Dendritic cell treated with granulocyte-macrophage colony-stimulating factor and Interleukin-4, amounts not matched to agents 40 ng/mL and 50 ng/mL, for 4 days (primary cell): Measurements from ENCODE around the gene ARHGAP5.

Source experiments
- H3K27ac Mint-ChIP-seq: one replicate; pipeline ENCODE4 v1.8.0; 2022; ENCODE audit warnings: mild to moderate bottlenecking, mixed read lengths
- H3K27me3 Mint-ChIP-seq: one replicate; pipeline ENCODE4 v1.8.0; 2022; ENCODE audit warnings: mild to moderate bottlenecking, mixed read lengths
- H3K36me3 Mint-ChIP-seq: one replicate; pipeline ENCODE4 v1.8.0; 2022; ENCODE audit warnings: low read depth, mixed read lengths
- H3K4me1 Mint-ChIP-seq: one replicate; pipeline ENCODE4 v1.8.0; 2022; ENCODE audit warnings: low read depth, mixed read lengths
- H3K4me3 Mint-ChIP-seq: one replicate; pipeline ENCODE4 v1.8.0; 2022; ENCODE audit warnings: mild to moderate bottlenecking, moderate library complexity, mixed read lengths
- H3K9me3 Mint-ChIP-seq: one replicate; pipeline ENCODE4 v1.8.0; 2022; ENCODE audit warnings: mixed read lengths
- intact Hi-C: fragments of 100-400 bp; cut with micrococcal nuclease; formaldehyde crosslinking; loops from one replicate; pipeline ENCODE4 v1.15.0; 2022

ARHGAP5 gene

DNA sequence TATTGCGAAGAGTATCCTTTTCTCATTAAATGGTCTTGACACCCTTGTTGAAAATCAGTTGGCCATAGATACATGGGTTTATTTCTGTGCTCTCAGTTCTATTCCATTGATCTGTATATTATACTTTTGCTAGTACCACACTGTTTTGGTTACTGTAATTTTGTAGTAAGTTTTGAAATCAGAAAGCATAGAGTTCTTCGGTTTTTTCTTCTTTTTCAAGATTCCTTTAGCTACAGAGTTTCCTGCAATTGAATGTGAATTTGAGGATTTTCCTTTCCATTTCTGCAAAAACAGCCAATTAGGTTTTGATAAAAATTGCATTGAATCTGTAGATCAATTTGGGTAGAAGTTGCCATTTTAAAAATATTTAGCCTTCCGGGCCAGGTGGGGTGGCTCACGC, 60.2 kb downstream of the ARHGAP5 start:
- intact Hi-C loops, result no loop called here
- H3K4me3 Mint-ChIP-seq, result no peak overlapping the region

DNA sequence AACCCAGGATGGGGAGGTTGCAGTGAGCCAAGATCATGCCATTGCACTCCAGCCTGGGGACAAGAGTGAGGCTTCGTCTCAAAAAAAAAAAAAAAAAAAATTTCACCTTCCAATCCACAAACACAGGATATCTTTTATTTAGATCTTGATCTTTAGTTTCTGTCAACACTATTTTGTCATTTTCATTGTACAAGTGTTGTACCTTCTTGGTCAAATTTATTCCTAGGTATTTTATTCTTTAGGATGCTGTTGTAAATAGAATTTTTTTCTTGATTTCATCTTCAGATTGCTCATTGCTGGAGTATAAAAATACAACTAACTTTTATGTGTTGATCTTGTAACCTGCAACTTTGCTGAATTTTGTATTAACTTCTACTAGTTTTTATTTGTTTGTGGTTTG, 60.8 kb downstream of the ARHGAP5 start:
- H3K4me1 Mint-ChIP-seq, result no peaks in the 10 kb centered on the region

More for the DNA sequence above, 60.2 kb downstream of the ARHGAP5 start:
- Mint-ChIP-seq H3K9me3 (no peaks in the 10 kb centered on the region), H3K36me3 (peaks cover 9% of the 10 kb centered on the region), H3K4me1 (no peaks in the 10 kb centered on the region), H3K27ac (no peak overlapping the region), H3K27me3 (no peaks in the 10 kb centered on the region)

GRCh38 chr14:32142341-32142740, 65.2 kb downstream of the ARHGAP5 start:
- intact Hi-C loops, result no loop called here
- Mint-ChIP-seq H3K4me3 (no peak overlapping the region), H3K9me3 (no peaks in the 10 kb centered on the region), H3K27me3 (no peaks in the 10 kb centered on the region), H3K4me1 (no peaks in the 10 kb centered on the region), H3K27ac (no peak overlapping the region), H3K36me3 (peaks cover 8% of the 10 kb centered on the region)

More for the DNA sequence above, 60.8 kb downstream of the ARHGAP5 start:
- H3K4me3 Mint-ChIP-seq, result no peak overlapping the region
- intact Hi-C loops, result no loop called here
- H3K27ac Mint-ChIP-seq, result no peak overlapping the region
- no peaks in the 10 kb centered on the region for H3K9me3 Mint-ChIP-seq
- peaks cover 9% of the 10 kb centered on the region for H3K36me3 Mint-ChIP-seq
- H3K27me3 Mint-ChIP-seq, result no peaks in the 10 kb centered on the region

DNA sequence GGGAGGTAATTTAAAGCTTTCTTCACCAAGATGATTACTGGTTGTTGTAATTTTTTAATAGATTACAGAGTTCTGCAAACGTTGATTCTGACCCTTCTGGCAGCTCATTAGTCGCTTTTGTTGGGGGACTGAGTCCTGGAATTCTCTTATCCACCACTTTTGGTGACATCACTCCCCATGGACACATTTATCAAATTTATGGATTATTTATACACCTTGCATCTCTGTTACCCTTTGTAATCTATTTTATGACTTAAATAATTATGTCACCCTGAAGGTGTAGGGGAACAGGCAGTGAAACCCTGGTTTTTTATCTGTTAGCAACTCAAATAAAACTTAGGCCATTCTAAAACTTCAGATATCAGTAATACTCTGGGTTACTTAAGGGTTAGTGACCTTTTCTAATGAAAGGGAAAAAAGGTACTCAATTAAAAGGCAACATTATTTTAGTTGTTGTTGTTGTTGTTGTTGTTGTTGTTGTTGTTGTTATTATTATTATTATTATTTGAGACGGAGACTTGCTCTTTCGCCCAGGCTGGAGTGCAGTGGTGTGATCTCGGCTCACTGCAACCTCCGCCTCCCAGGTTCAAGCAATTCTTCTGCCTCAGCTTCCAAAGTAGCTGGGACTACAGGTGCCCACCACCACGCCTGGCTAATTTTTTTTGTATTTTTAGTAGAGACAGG, 65.8 kb downstream of the ARHGAP5 start:
- peaks cover 2% of the 10 kb centered on the region for H3K36me3 Mint-ChIP-seq
- intact Hi-C loops, result no loop called here

GRCh38 chr14:32150392-32150791, 73.3 kb downstream of the ARHGAP5 start:
- Mint-ChIP-seq H3K4me3 (no peak overlapping the region), H3K9me3 (no peaks in the 10 kb centered on the region), H3K27me3 (no peaks in the 10 kb centered on the region), H3K36me3 (peaks cover 21% of the 10 kb centered on the region), H3K4me1 (no peaks in the 10 kb centered on the region), H3K27ac (no peak overlapping the region)
- intact Hi-C loops, result no loop called here

More for the DNA sequence above, 65.8 kb downstream of the ARHGAP5 start:
- H3K27me3 Mint-ChIP-seq, result no peaks in the 10 kb centered on the region
- no peak overlapping the region for H3K27ac Mint-ChIP-seq
- no peaks in the 10 kb centered on the region for H3K4me1 Mint-ChIP-seq
- H3K4me3 Mint-ChIP-seq, result no peak overlapping the region
- no peaks in the 10 kb centered on the region for H3K9me3 Mint-ChIP-seq

GRCh38 chr14:32166029-32166428, 88.9 kb downstream of the ARHGAP5 start:
- no peaks in the 10 kb centered on the region for H3K36me3 Mint-ChIP-seq
- no peaks in the 10 kb centered on the region for H3K4me1 Mint-ChIP-seq
- intact Hi-C loops, result no loop called here
- H3K4me3 Mint-ChIP-seq, result no peak overlapping the region
- H3K27ac Mint-ChIP-seq, result no peak overlapping the region
- no peaks in the 10 kb centered on the region for H3K9me3 Mint-ChIP-seq
- peaks cover 3% of the 10 kb centered on the region for H3K27me3 Mint-ChIP-seq

GRCh38 chr14:32166924-32167323, 89.8 kb downstream of the ARHGAP5 start:
- Mint-ChIP-seq H3K9me3 (no peaks in the 10 kb centered on the region), H3K27ac (no peak overlapping the region)

GRCh38 chr14:32167907-32168306, 90.8 kb downstream of the ARHGAP5 start:
- intact Hi-C loops, result no loop called here
- Mint-ChIP-seq H3K27ac (no peak overlapping the region), H3K27me3 (peaks cover 3% of the 10 kb centered on the region), H3K4me3 (no peak overlapping the region), H3K36me3 (no peaks in the 10 kb centered on the region), H3K4me1 (no peaks in the 10 kb centered on the region), H3K9me3 (no peaks in the 10 kb centered on the region)

More at GRCh38 chr14:32166924-32167323, 89.8 kb downstream of the ARHGAP5 start:
- Mint-ChIP-seq H3K4me1 (no peaks in the 10 kb centered on the region), H3K4me3 (no peak overlapping the region), H3K36me3 (no peaks in the 10 kb centered on the region), H3K27me3 (peaks cover 3% of the 10 kb centered on the region)
- intact Hi-C loops, result no loop called here

- Mint-ChIP-seq H3K36me3 (no peaks in the 10 kb centered on the region), H3K9me3 (no peaks in the 10 kb centered on the region), H3K4me3 (no peak overlapping the region), H3K4me1 (no peaks in the 10 kb centered on the region), H3K27ac (no peak overlapping the region), H3K27me3 (peaks cover 1% of the 10 kb centered on the region)
- intact Hi-C loops, result no loop called here
These were observed 92.1 kb downstream of the ARHGAP5 start for GRCh38 chr14:32169191-32169590.

DNA sequence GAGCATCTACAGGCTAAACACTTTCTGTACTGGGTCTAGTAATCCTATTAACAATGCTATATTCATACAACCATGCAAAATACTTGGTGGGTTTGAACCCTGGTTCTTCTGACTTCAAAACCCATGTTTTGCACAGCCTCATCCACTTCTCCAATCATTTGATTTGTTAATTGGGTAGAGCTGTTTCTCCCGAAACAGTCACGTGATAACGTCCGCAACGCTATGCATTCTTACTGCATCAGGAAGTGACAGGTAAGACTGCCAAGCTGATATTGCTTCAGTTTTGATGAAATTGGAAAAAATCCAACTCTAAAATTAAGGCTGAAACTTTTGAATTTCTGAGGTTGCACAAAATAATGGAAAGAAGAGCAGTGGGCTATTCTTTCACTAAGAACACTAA, 94.4 kb downstream of the ARHGAP5 start:
- H3K36me3 Mint-ChIP-seq, result no peaks in the 10 kb centered on the region
- intact Hi-C loops, result no loop called here
- H3K27ac Mint-ChIP-seq, result no peak overlapping the region
- peaks cover 1% of the 10 kb centered on the region for H3K27me3 Mint-ChIP-seq
- H3K4me3 Mint-ChIP-seq, result no peak overlapping the region
- H3K4me1 Mint-ChIP-seq, result no peaks in the 10 kb centered on the region
- peaks cover 3% of the 10 kb centered on the region for H3K9me3 Mint-ChIP-seq

DNA sequence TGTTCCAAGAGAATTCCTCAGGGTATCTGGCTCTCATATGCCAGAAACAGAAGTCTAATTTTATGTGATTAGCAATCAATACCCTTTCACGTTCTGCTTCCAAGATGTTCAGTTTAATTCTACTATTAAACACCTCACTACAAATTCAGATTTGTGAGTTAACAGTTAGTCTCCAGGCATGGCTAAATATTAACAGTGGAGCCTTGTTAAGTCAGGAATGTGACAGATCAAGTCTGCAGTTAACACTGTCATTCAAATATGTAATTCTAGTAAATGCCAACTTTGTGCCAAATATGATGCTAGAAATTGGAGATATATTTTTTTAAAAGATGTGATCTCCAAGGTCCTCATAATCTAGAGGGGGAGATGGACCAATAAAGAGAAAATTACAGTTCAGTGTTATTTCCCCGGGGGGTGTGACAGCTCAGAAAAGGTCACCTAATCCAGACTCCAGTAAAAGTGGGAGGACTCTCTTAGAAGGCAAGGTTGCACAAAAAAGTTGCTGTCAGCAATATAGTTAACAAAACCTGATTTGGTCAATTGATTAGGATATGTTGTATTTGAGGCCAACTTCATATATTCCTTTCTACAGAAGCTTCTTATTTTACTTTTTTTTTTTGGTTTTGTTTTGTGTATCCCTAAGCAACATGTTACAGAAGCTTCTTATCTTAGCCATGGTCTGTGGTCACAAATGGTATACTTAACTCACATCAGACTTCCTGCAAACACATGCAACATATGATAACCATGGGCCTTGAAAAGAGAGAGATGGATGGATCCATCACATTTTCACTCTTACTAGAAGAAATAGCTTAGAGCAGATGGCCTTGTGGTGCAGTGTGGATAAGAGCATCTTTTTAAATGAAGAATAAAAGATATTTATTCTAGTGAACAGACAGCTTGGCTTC, 106.3 kb downstream of the ARHGAP5 start:
- H3K27me3 Mint-ChIP-seq, result peaks cover 21% of the 10 kb centered on the region
- H3K9me3 Mint-ChIP-seq, result peaks cover 32% of the 10 kb centered on the region
- peaks cover 6% of the 10 kb centered on the region for H3K4me1 Mint-ChIP-seq
- H3K36me3 Mint-ChIP-seq, result no peaks in the 10 kb centered on the region
- intact Hi-C loops, result no loop called here
- no peak overlapping the region for H3K27ac Mint-ChIP-seq
- H3K4me3 Mint-ChIP-seq, result no peak overlapping the region

DNA sequence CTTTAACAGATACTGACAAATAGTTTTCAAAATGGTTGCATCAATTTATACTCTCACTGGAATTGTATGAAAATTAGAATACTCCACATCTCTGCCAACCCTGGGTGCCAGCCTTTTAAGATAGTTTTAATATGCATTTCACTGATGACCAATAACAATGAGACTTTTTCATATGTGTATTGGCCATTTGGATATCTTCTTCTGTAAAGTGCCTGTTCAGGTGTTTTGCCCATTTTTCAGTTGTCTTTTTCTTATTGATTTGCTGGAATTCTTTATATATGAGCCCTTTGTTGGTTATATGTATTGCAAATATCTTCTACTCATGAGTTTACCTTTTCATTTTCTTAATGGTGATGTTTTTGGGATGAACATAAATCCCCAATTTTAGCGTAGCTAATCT, 108.0 kb downstream of the ARHGAP5 start:
- H3K27me3 Mint-ChIP-seq, result peaks cover 20% of the 10 kb centered on the region
- peaks cover 16% of the 10 kb centered on the region for H3K9me3 Mint-ChIP-seq
- peaks cover 8% of the 10 kb centered on the region for H3K4me1 Mint-ChIP-seq
- intact Hi-C loops, result no loop called here
- no peak overlapping the region for H3K4me3 Mint-ChIP-seq
- no peak overlapping the region for H3K27ac Mint-ChIP-seq
- H3K36me3 Mint-ChIP-seq, result no peaks in the 10 kb centered on the region

- peaks cover 10% of the 10 kb centered on the region for H3K27me3 Mint-ChIP-seq
- no peaks in the 10 kb centered on the region for H3K36me3 Mint-ChIP-seq
- H3K9me3 Mint-ChIP-seq, result peaks cover 8% of the 10 kb centered on the region
- H3K4me3 Mint-ChIP-seq, result no peak overlapping the region
- peaks cover 18% of the 10 kb centered on the region for H3K4me1 Mint-ChIP-seq
- no peak overlapping the region for H3K27ac Mint-ChIP-seq
- intact Hi-C loops, result no loop called here
These were observed 109.1 kb downstream of the ARHGAP5 start for GRCh38 chr14:32186248-32186647.

DNA sequence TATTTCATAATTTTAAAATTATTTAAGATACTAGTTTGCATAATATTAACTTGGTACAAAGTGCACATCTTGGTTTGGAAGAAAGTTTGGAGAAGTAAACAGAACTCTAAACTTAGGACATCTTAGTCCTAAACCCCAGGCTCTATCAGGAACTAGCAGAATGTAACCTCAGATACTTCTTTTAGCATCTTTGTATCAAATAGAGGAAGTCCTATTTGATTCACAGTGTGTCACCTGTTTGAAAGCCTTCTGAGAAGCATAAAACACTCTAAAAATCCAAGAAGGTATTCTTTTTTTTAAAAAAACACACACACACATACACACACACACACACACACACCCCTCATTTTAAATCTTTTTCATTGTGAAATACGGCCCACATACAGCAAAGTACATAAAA, 112.7 kb downstream of the ARHGAP5 start:
- Mint-ChIP-seq H3K4me3 (no peak overlapping the region), H3K9me3 (peaks cover 7% of the 10 kb centered on the region), H3K27me3 (peaks cover 21% of the 10 kb centered on the region), H3K4me1 (peaks cover 18% of the 10 kb centered on the region), H3K36me3 (no peaks in the 10 kb centered on the region), H3K27ac (no peak overlapping the region)
- intact Hi-C loops, result no loop called here
